Activated T-helper 17 cell treated with anti-CD3 and anti-CD28 coated beads, Interleukin-2, amount 50 U/mL, for 72 hours (primary cell): ENCODE results near the gene GFPT2. TPM values are rescaled to one million over a fixed set of nuclear protein-coding genes. Genes with fewer than 3 reads are reported as not detected.

ENCODE experiments used
- ATAC-seq: fragments of 150-1000 bp; cut with Tn5 transposase; replicated peaks from 2 replicates; pipeline ENCODE4 v1.10.0; 2021; ENCODE audit warnings: mild to moderate bottlenecking, moderate library complexity
- H3K27ac Mint-ChIP-seq: one replicate; pipeline ENCODE4 v1.8.0; 2022; ENCODE audit warnings: mixed read lengths
- H3K27me3 Mint-ChIP-seq: one replicate; pipeline ENCODE4 v1.8.0; 2022; ENCODE audit warnings: mixed read lengths
- H3K36me3 Mint-ChIP-seq: one replicate; pipeline ENCODE4 v1.8.0; 2022; ENCODE audit warnings: low read depth, mild to moderate bottlenecking, mixed read lengths
- H3K4me1 Mint-ChIP-seq: one replicate; pipeline ENCODE4 v1.8.0; 2022; ENCODE audit warnings: mixed read lengths
- H3K4me3 Mint-ChIP-seq: one replicate; pipeline ENCODE4 v1.8.0; 2022; ENCODE audit warnings: mild to moderate bottlenecking, mixed read lengths
- H3K9me3 Mint-ChIP-seq: one replicate; pipeline ENCODE4 v1.8.0; 2022; ENCODE audit warnings: mixed read lengths
- total RNA-seq, 2 donors: library from RNA; stranded (reverse); gene quantifications; one replicate each; pipeline ENCODE4 v1.2.3, GENCODE V29; 2022

Gene GFPT2
- total RNA-seq, 2 donors from 2014 or later = 0.11 to 0.37 TPM

DNA sequence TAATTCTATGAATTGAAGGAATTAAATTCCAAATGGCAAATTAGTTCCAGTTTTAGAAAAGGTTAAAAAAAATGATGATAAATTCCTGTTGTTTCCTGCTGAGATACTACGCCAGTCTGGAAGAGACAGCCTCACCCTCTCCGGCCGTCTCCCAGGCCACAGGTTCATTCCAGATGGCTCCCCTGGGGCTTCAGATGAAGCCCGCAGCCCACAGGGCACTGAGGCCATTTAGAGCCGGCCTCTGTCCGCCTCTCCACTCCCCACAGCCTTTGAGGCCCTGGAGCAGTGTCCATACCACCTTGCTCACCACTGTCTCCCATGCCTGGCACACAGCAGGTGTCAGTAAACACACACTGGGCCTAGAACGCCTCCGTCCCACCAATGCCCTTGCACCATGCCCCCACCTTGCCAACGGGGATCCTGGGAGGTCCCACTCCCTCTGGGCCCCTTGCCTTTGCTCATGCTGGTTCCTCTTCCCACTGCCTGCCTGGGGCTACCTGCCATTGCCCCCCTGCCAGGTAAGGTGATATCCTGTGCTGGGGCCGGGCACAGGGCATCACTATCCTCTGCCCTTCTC is 26.1 kb downstream of the GFPT2 start:
- no peaks in the 10 kb centered on the region for H3K27me3 Mint-ChIP-seq
- ATAC-seq = no peak
- H3K4me3 Mint-ChIP-seq = no peak overlapping the region
- no peaks in the 10 kb centered on the region for H3K36me3 Mint-ChIP-seq
- H3K4me1 Mint-ChIP-seq = no peaks in the 10 kb centered on the region
- no peaks in the 10 kb centered on the region for H3K9me3 Mint-ChIP-seq
- H3K27ac Mint-ChIP-seq = no peak overlapping the region

DNA sequence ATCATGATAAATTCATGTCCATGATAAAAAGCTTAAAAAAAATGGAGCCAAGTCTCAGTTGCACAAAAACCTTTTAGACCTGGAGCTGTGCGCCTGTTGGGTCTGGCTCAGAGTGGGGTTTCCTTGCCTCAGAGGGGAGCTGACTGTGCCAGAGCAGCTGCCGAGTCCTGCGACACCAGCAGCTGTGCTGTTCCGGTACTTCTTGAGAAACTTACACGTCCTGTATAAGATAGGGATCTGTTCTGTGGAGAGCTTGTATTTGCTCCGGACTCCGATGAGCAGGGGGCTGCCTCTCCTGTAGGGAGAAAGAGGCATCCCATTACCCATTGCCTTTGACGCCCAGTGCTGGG is 28.6 kb downstream of the GFPT2 start:
- H3K27me3 Mint-ChIP-seq = no peaks in the 10 kb centered on the region
- no peak for ATAC-seq
- H3K27ac Mint-ChIP-seq = no peak overlapping the region
- no peak overlapping the region for H3K4me3 Mint-ChIP-seq
- no peaks in the 10 kb centered on the region for H3K9me3 Mint-ChIP-seq
- no peaks in the 10 kb centered on the region for H3K4me1 Mint-ChIP-seq
- no peaks in the 10 kb centered on the region for H3K36me3 Mint-ChIP-seq

DNA sequence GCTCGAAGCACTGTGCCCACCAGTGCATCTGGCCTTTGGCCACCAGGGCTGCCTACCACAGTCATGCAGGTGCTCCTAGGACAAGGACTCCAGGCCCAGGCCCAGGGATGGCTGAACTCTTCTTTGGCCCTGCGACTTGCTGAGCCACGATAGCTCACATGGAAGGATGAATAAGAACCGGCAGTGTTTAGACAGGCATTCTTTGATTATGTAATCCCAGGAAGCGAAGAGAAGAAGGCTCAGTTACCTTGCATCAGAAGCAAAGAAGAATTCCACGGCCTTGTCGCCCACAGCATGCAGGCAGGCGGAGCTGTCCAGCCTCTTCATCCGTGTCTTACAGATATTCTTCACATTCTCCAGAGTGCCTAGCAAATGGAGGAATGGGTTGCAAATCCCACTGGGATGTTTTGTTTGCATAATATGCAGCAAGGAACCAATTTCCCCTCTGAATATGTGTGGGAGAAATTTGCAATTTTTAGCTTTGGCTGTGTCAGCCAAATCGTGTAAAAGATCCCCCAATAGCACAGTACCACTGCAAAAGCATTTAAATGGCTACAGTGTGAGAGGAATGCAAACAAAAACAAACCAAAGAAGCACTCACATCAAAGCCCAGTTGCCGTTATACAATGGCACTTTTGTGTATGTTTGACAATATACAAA is 29.1 kb downstream of the GFPT2 start:
- ATAC-seq = no peak
- H3K27me3 Mint-ChIP-seq = peaks cover under 1% of the 10 kb centered on the region
- no peaks in the 10 kb centered on the region for H3K36me3 Mint-ChIP-seq
- no peaks in the 10 kb centered on the region for H3K4me1 Mint-ChIP-seq
- H3K27ac Mint-ChIP-seq = no peak overlapping the region
- no peaks in the 10 kb centered on the region for H3K9me3 Mint-ChIP-seq
- no peak overlapping the region for H3K4me3 Mint-ChIP-seq

DNA sequence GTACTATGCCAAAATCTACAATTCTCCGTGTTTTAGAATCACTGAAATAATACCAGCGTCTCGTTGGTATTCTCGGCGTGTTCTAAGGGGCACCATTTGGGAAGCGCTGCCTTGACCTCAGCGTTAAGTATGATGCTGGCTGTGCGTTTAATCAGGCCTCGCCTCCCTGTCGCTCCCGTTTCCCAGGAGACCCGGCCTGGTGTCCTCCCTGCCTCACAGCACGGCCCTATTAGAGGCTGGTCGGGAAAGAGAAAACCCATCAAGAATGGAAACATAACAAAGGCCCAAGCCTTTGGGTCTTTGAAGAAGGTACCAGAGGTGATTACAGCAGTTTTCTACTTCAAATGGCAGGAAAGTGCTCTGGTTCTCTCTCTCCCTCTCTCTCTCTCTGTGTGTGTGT is 30.0 kb downstream of the GFPT2 start:
- H3K4me1 Mint-ChIP-seq = no peaks in the 10 kb centered on the region
- no peak overlapping the region for H3K27ac Mint-ChIP-seq
- peaks cover 4% of the 10 kb centered on the region for H3K27me3 Mint-ChIP-seq
- no peaks in the 10 kb centered on the region for H3K36me3 Mint-ChIP-seq
- H3K9me3 Mint-ChIP-seq = no peaks in the 10 kb centered on the region
- no peak overlapping the region for H3K4me3 Mint-ChIP-seq
- no peak for ATAC-seq

DNA sequence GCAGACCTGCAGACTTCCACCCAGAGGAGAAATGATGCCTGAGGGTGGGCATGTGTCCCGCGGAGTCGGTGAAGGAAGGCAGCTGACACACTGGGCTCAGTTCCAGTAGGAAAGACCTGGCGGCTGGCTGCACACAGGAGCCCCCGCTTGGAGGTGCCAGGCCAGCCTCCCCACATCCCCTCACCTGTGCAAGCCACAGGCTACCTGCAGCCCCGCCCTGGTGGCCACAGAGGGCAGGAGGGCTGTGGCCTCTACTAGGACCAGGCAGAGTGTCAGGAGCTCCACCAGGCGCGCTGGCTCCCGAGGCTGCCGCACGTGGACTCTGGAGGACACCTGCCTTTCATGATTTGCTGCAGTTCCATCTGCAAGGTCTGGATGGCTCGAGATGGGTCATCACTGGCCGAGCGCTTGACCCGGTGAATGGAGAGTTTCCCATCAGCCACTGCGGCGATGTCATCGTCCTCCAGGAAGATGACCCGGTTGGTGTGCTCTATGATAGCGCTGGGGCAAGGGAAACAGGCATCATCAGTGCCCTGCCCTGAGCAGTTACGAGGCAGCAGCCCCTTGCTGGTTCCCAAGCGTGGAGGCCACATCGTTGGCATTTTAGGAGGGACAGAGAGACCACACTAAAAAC is 34.6 kb downstream of the GFPT2 start:
- no peak for ATAC-seq
- Mint-ChIP-seq H3K27me3 (peaks cover 7% of the 10 kb centered on the region), H3K4me1 (no peaks in the 10 kb centered on the region), H3K27ac (no peak overlapping the region), H3K4me3 (no peak overlapping the region), H3K9me3 (no peaks in the 10 kb centered on the region), H3K36me3 (no peaks in the 10 kb centered on the region)

DNA sequence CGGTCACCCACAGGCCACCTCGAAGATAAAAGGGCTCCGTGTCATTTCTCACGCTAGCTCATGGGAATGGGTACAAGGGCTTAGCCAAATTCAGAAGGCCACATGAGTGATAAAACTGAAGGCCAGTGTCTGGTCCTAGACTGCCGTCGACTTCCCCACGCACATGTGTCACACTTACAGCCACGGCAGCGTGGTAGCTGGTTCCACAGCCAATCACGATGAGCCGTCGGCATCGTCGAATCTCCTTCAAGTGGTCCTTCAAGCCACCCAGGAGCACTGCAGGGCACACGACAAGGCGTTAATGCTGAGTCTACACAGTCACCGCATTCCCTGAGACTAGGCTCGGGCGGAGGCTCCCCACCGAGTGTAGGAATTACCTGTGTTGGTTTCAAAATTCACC is 36.5 kb downstream of the GFPT2 start:
- ATAC-seq = no peak
- Mint-ChIP-seq H3K27ac (no peak overlapping the region), H3K27me3 (peaks cover 7% of the 10 kb centered on the region), H3K9me3 (no peaks in the 10 kb centered on the region), H3K4me1 (no peaks in the 10 kb centered on the region), H3K36me3 (no peaks in the 10 kb centered on the region), H3K4me3 (no peak overlapping the region)

DNA sequence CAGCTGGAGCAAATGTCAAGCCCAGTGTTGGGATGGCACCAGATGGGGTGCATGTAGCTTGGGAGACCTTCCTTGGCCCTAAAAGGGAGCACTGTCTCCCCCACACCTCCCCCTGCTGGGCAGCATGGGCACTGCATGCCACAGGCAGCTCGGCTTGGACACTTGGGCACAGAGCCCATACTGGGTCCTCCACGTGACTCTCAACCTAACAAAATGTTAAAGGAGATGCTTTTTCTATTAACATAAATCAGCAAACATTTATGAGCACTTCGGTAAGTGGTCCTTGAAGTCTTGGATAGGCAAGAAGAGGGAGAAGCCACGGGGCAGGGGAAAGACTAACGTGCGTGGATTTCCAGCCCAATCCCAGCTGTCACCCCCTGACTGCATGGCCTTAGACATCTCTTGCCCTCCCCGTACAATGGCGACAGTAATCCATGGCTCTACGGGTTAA is 37.3 kb downstream of the GFPT2 start:
- H3K4me1 Mint-ChIP-seq = no peaks in the 10 kb centered on the region
- no peak overlapping the region for H3K4me3 Mint-ChIP-seq
- H3K9me3 Mint-ChIP-seq = no peaks in the 10 kb centered on the region
- no peaks in the 10 kb centered on the region for H3K36me3 Mint-ChIP-seq
- no peak overlapping the region for H3K27ac Mint-ChIP-seq
- peak; percentile 85 for ATAC-seq
- peaks cover 7% of the 10 kb centered on the region for H3K27me3 Mint-ChIP-seq

DNA sequence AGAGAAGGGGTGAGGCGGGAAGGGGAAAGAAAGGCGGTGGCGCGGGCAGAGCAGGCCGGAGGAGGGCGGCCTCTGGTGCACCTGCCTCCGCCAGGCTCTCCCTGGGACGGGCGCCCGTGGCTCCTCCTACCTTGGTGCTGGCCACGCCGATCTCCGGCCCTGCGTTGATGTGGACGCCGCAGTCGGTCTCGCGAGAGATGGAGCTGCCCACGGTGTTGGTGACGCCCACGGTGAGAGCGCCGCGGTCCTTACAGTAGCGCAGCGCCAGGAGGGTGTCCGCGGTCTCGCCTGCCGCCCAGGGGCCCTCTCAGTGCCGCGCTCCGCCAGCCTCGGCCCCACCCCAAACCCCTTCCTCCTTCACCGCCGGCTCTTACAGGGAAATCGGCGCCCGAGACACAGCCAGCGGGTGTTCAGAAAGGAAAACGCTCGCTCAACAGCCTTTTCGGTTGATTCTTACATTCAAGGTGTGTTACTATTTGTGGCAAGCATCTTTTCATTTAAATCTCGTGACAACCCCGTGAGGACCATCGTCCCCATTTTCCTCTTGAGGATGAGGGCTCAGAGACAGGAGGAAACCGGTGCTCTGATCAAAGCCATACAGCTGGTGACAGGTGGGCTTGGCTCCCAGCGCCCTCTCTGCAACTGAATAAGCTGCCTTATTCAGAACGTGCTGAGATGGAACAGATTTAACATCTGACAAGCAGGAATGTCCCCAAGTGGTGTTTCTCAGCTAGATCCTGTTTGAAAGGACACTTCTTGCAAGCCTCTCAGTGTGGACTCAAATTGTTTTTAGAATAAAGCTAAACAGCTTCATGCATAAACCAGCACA is 39.2 kb downstream of the GFPT2 start:
- no peaks in the 10 kb centered on the region for H3K4me1 Mint-ChIP-seq
- no peaks in the 10 kb centered on the region for H3K36me3 Mint-ChIP-seq
- no peak overlapping the region for H3K27ac Mint-ChIP-seq
- no peaks in the 10 kb centered on the region for H3K9me3 Mint-ChIP-seq
- peak; percentile 35 for ATAC-seq
- no peak overlapping the region for H3K4me3 Mint-ChIP-seq
- peaks cover 4% of the 10 kb centered on the region for H3K27me3 Mint-ChIP-seq

DNA sequence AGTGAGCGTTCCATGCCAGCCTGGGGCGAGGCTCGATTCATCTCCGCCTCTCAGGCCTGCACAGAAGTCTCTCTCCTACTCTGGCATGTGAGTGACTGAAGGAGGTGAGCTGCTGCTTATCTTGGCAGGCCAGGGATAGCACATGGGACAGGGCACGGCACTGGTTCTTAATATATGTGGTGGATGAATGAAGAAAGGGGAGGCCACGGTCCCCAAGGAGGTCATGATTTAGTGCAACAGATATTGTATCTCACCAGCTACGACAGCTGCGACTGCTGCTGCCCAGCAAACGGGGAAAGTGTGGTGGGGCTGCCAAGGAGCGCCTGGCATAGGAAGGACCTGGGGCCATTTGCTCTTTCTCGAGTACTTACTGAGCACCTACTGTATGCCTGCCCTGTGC is 41.9 kb downstream of the GFPT2 start:
- no peaks in the 10 kb centered on the region for H3K9me3 Mint-ChIP-seq
- no peak overlapping the region for H3K27ac Mint-ChIP-seq
- ATAC-seq = no peak
- no peak overlapping the region for H3K4me3 Mint-ChIP-seq
- H3K4me1 Mint-ChIP-seq = no peaks in the 10 kb centered on the region
- no peaks in the 10 kb centered on the region for H3K27me3 Mint-ChIP-seq
- no peaks in the 10 kb centered on the region for H3K36me3 Mint-ChIP-seq

DNA sequence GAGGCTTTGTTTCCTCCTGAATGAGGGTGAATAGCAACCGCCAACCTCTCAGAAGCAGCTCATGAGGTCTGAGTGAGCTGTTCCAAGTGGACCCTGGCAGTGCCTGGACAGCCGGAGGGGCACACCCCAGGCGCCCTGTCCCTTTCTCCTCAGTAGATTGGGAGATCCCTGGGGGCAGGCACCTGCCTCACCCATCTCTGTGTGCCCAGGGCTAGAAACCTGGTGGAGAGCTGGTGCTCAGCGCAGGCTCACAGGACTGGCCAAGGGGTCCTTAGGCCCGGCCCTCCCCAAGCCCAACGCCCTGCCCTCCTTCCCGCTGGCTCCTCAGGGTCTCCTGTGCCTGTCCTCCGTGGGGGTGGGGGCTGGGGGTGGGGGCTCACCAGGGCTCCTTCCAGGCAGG is 46.3 kb downstream of the GFPT2 start:
- Mint-ChIP-seq H3K36me3 (no peaks in the 10 kb centered on the region), H3K4me3 (no peak overlapping the region), H3K27me3 (no peaks in the 10 kb centered on the region), H3K27ac (no peak overlapping the region), H3K9me3 (no peaks in the 10 kb centered on the region), H3K4me1 (no peaks in the 10 kb centered on the region)
- no peak for ATAC-seq

DNA sequence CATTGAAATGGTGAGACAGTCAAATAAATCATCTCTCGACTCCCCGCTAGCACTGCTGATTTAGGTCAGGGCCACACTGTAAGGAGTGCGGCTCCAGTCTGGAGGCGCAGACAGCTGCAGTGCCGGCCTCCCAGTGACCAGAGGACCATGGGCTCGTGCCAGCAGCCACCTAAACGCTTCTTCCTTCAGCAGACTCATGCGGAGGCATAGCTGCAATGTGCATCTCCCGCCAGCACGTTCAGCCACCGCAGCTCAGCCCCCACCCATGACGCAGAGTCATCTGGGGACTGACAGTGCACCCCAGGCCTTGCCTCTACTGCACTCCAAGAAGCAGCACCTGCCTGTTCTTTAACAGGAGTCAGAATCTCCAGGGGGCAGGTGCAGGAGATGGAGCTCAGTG is 47.7 kb downstream of the GFPT2 start:
- Mint-ChIP-seq H3K27me3 (no peaks in the 10 kb centered on the region), H3K4me1 (no peaks in the 10 kb centered on the region)

DNA sequence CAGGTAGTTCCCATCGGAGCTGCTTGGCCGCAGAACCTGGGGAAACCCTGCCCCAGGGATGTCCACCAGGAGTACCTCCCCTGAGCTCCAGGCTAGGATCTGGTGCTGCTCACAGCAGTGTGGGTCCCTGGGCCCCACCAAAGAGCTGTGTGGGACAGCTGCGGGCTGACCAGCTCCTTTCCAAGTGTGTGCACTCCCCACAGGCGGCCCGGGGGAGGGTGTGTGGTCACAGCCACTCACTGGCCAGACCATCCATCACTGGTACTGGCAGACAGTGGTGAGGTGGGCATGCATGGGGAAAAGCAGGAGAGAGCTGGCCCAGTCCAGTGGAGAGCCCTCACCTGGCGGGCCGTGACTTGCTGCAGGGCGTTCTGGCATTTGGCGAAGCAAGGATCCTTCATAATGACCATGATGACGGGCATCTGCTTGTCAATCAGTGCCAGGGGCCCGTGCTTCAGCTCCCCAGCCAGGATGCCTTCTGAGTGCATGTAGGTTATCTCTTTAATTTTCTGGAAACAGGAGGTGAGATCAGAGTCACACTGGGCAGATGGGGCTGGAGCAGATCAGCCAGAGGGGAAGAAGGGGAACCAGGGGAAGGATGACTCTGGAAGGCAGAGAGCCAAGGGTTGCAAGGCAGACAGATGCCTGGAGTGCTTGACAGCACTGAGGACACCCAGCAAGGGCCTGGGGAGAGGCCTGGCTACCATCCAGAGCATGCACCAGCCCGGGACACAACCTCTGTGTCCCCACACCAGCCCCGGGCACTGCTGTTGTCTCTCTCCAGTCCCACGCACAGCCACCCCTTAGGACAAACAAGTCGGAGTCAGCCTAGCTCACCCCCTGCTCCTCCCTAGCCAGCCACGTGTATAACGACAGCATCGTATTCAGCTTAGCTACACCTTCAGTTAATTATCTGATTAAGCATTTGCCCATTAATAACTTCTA is 48.4 kb downstream of the GFPT2 start:
- ATAC-seq = no peak
- no peak overlapping the region for H3K27ac Mint-ChIP-seq
- no peak overlapping the region for H3K4me3 Mint-ChIP-seq
- no peaks in the 10 kb centered on the region for H3K9me3 Mint-ChIP-seq
- H3K27me3 Mint-ChIP-seq = no peaks in the 10 kb centered on the region
- H3K4me1 Mint-ChIP-seq = no peaks in the 10 kb centered on the region
- H3K36me3 Mint-ChIP-seq = no peaks in the 10 kb centered on the region

More for the DNA sequence above, 47.7 kb downstream of the GFPT2 start:
- H3K9me3 Mint-ChIP-seq = no peaks in the 10 kb centered on the region
- no peaks in the 10 kb centered on the region for H3K36me3 Mint-ChIP-seq
- no peak for ATAC-seq
- H3K4me3 Mint-ChIP-seq = no peak overlapping the region
- H3K27ac Mint-ChIP-seq = no peak overlapping the region

DNA sequence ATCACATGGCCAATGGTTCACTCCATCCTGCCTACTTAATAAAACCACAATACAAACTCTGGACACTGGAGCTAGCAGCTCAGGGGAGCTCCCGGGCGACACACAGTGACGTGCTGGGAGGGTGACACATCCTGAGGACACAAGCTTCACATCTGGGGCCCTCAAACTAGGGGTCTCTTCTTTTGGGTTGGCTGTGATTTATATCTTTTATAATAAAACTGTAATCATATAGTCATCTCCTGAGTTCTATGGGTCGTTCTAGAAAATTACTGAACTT is 49.2 kb downstream of the GFPT2 start:
- no peaks in the 10 kb centered on the region for H3K27me3 Mint-ChIP-seq

More for the DNA sequence above, 49.2 kb downstream of the GFPT2 start:
- no peak for ATAC-seq
- H3K9me3 Mint-ChIP-seq = no peaks in the 10 kb centered on the region
- H3K27ac Mint-ChIP-seq = no peak overlapping the region
- H3K4me3 Mint-ChIP-seq = no peak overlapping the region
- no peaks in the 10 kb centered on the region for H3K4me1 Mint-ChIP-seq
- H3K36me3 Mint-ChIP-seq = no peaks in the 10 kb centered on the region
